Measurements from ENCODE around the gene NRF1. TPM values are rescaled to one million over a fixed set of nuclear protein-coding genes. Genes with fewer than 3 reads are reported as not detected.

NRF1 gene
- total and polyA plus RNA-seq, 2 of the 8 experiments (the other 6 are each of a cell fraction or from before 2014, with no cell fraction given) = 18.2 to 21.4 TPM

- TF ChIP-seq CHD7 (IDR thresholded peaks at IDR 0.05; ENCODE audit: insufficient replicate concordance, low read length) (no peak), SUZ12 (IDR thresholded peaks at IDR 0.05; ENCODE audit: low read length) (no peak), BRCA1 (IDR thresholded peaks at IDR 0.05; ENCODE audit: low read depth, low read length) (no peak), JUN (IDR thresholded peaks at IDR 0.05; ENCODE audit: low read depth, low read length) (no peak), GABPA (IDR thresholded peaks at IDR 0.05; ENCODE audit: borderline replicate concordance, insufficient read depth, low read length) (no peak), MAFK (IDR thresholded peaks at IDR 0.05; ENCODE audit: low read depth, low read length) (no peak), EP300 (IDR thresholded peaks at IDR 0.05; ENCODE audit: borderline replicate concordance in 1 of 2, low read depth in 2 of 2, low read length in 2 of 2) (no peak), RBBP5 (IDR thresholded peaks at IDR 0.05; ENCODE audit: borderline replicate concordance, low read depth, low read length) (no peak), GTF2F1 (IDR thresholded peaks at IDR 0.05; ENCODE audit: borderline replicate concordance, low read depth, low read length) (no peak)
These were observed 45.8 kb downstream of the NRF1 start (continued) for GRCh38 chr7:129657363-129657762.
